GM18508 (cell line): ENCODE results near the gene ADAMTS10.
"Not testable (repeated sequence)": the region's sequence is repeated elsewhere in the genome, so short reads cannot be mapped to it uniquely, and the experiment has no call there.

Source experiments
- ATAC-seq: cut with Tn5 transposase; IDR thresholded peaks from one replicate; pipeline ENCODE4 v1.9.1; 2021; ENCODE audit warnings: moderate number of reproducible peaks; ENCODE audit not compliant: insufficient read depth, unreplicated experiment

ADAMTS10 gene

GRCh38 chr19:8629184-8629583 lies 18.7 kb upstream of the ADAMTS10 start:
- no peak for ATAC-seq

GRCh38 chr19:8626842-8627241 lies 16.3 kb upstream of the ADAMTS10 start:
- ATAC-seq: no peak

- ATAC-seq: not testable (repeated sequence)
These were observed 12.4 kb upstream of the ADAMTS10 start for GRCh38 chr19:8622886-8623285.

- no peak for ATAC-seq
These were observed 8.2 kb upstream of the ADAMTS10 start for GRCh38 chr19:8618751-8619150.

GRCh38 chr19:8617984-8618383 lies 7.5 kb upstream of the ADAMTS10 start:
- no peak for ATAC-seq

- ATAC-seq: not testable (repeated sequence)
These were observed 6.8 kb upstream of the ADAMTS10 start for GRCh38 chr19:8617325-8617724.

- no peak for ATAC-seq
These were observed 6.3 kb upstream of the ADAMTS10 start for GRCh38 chr19:8616861-8617260.

- no peak for ATAC-seq
These were observed 5.5 kb upstream of the ADAMTS10 start for GRCh38 chr19:8615813-8616596.

GRCh38 chr19:8615024-8615423 lies 4.5 kb upstream of the ADAMTS10 start:
- ATAC-seq: no peak

- no peak for ATAC-seq
These were observed 3.9 kb upstream of the ADAMTS10 start for GRCh38 chr19:8614455-8614854.

- ATAC-seq: no peak
These were observed 2.3 kb upstream of the ADAMTS10 start for GRCh38 chr19:8612807-8613171.

GRCh38 chr19:8611877-8612806 lies 1.6 kb upstream of the ADAMTS10 start:
- no peak for ATAC-seq

GRCh38 chr19:8611391-8611876 lies 919 bp upstream of the ADAMTS10 start:
- no peak for ATAC-seq

- no peak for ATAC-seq
These were observed 403 bp upstream of the ADAMTS10 start for GRCh38 chr19:8610936-8611300.

GRCh38 chr19:8609279-8610040 lies 1.1 kb downstream of the ADAMTS10 start:
- ATAC-seq: no peak

GRCh38 chr19:8608941-8609278 lies 1.6 kb downstream of the ADAMTS10 start:
- ATAC-seq: no peak

GRCh38 chr19:8607386-8607785 lies 3.1 kb downstream of the ADAMTS10 start:
- no peak for ATAC-seq

- ATAC-seq: no peak
These were observed 5.0 kb downstream of the ADAMTS10 start for GRCh38 chr19:8605514-8605913.

- no peak for ATAC-seq
These were observed 8.7 kb downstream of the ADAMTS10 start for GRCh38 chr19:8601796-8602195.

GRCh38 chr19:8600816-8601215 lies 9.7 kb downstream of the ADAMTS10 start:
- ATAC-seq: no peak

- no peak for ATAC-seq
These were observed 10.5 kb downstream of the ADAMTS10 start for GRCh38 chr19:8600064-8600463.
